ENCODE data around the gene ELF1. TPM values are rescaled to one million over a fixed set of nuclear protein-coding genes. Genes with fewer than 3 reads are reported as not detected.

ELF1 gene
- total RNA-seq = 10 to 100 TPM; 61.5 to 96.1 (median 74.1) TPM

DNA sequence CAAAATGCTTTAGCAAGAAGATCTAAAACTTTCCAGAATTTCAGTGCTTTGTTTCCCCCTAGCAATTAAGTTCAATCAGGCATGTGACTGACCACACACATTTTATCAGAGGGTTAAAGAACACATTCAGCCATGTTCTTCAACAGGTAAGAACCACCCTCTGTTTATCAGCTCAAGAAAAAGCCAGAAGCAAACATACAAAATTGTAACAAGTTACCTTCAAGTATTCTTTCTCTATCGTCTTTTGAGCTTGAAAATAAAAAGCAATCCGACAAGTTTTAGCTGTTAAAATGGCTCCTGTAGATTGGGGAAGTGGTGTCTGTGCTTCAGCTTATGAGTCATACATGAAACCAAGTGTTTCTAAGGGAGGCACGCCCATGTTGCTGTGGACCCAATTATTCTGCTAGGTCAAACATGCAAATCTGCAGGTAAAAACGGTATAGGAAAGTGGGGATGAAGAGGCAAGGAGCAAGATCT lies at the start of gene ELF1:
Gene ELF1, minus strand, starts transcription at position 306 of the 477 bp plus-strand sequence. CDS start 37,262 bp downstream, outside the sequence.
- H3K27ac ChIP-seq = peak within 1 kb of the TSS; percentile 49 to 74
- intact Hi-C loops (cut with DNase I; ENCODE audit: low total_unique reads) = no loop called here

DNA sequence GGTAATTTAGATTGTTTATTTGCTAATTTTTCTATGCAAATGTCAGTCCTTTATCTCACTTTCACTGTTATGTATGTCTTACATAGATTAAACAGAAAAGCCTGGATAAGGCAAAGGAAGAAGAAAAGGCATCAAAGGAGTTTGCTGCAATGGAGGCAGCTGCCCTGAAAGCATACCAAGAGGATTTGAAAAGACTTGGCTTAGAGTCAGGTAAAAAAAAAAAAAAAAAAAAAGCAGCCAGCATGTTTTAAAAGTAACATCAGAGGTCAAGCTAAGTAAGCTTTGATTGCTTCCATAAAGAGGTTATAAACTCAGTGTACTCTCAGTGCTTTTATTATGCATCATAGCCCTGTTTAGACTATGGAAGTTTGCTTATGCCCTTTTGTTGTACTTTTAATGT lies 46.0 kb upstream of the ELF1 start:
- H3K4me1 ChIP-seq = peaks cover 0 to 26% of the 10 kb centered on the region in 2 donors
- no peak overlapping the region for H3K4me3 ChIP-seq
- no peaks in the 10 kb centered on the region for H3K36me3 ChIP-seq
- TF ChIP-seq POLR2A (IDR thresholded peaks at IDR 0.05) = no peak
- TF ChIP-seq, protein P1, sequence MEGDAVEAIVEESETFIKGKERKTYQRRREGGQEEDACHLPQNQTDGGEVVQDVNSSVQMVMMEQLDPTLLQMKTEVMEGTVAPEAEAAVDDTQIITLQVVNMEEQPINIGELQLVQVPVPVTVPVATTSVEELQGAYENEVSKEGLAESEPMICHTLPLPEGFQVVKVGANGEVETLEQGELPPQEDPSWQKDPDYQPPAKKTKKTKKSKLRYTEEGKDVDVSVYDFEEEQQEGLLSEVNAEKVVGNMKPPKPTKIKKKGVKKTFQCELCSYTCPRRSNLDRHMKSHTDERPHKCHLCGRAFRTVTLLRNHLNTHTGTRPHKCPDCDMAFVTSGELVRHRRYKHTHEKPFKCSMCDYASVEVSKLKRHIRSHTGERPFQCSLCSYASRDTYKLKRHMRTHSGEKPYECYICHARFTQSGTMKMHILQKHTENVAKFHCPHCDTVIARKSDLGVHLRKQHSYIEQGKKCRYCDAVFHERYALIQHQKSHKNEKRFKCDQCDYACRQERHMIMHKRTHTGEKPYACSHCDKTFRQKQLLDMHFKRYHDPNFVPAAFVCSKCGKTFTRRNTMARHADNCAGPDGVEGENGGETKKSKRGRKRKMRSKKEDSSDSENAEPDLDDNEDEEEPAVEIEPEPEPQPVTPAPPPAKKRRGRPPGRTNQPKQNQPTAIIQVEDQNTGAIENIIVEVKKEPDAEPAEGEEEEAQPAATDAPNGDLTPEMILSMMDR (IDR thresholded peaks at IDR 0.05) = no peak
- peak overlapping the region; percentile 99 to 100 for H3K27ac ChIP-seq
- H3K27me3 ChIP-seq = no peaks in the 10 kb centered on the region
- H3K9me3 ChIP-seq = no peaks in the 10 kb centered on the region
- no peak for DNase-seq
- intact Hi-C loops (cut with DNase I; ENCODE audit: low total_unique reads) = loop anchor here (10.0 kb wide), 1 partner anchor 140 kb away; no protein-coding TSS in a partner anchor

More for the DNA sequence above, at the start of gene ELF1:
- Histone ChIP-seq H3K4me1 (no peaks in the 10 kb centered on the region), H3K27me3 (no peaks in the 10 kb centered on the region), H3K9me3 (no peaks in the 10 kb centered on the region), H3K4me3 (peak within 1 kb of the TSS in 1 of 2 donors; percentile 25), H3K36me3 (no peaks in the 10 kb centered on the region)
- DNase-seq = peak in 1 of 2 donors; percentile 36
- TF ChIP-seq POLR2A (IDR thresholded peaks at IDR 0.05) = no peak
- TF ChIP-seq, protein P1 (IDR thresholded peaks at IDR 0.05) = no peak

DNA sequence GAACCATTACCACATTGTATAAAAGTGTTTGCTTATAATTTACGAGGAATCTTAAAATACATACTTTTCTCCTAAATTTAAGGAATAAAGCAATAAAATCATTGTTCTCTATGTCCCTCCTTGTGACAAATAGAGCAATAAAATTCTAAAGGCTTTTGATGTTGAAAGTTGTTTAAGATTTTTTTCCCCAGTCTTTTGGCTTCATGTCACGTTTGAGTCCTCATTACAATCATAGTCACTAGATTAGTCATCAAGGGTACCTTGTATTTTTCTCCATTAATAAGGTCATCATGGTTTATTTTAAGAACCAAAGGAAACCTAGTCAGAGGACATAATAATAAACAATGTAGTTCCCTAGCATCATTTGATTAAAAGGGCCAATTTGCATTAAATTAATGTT lies 45.4 kb upstream of the ELF1 start:
- Histone ChIP-seq H3K4me1 (peaks cover 0 to 26% of the 10 kb centered on the region in 2 donors), H3K36me3 (no peaks in the 10 kb centered on the region), H3K27ac (peak overlapping the region; percentile 99 to 100), H3K4me3 (no peak overlapping the region), H3K9me3 (no peaks in the 10 kb centered on the region), H3K27me3 (no peaks in the 10 kb centered on the region)
- no peak for DNase-seq
- intact Hi-C loops (cut with DNase I; ENCODE audit: low total_unique reads) = loop anchor here (10.0 kb wide), 1 partner anchor 140 kb away; no protein-coding TSS in a partner anchor
- no peak for TF ChIP-seq POLR2A (IDR thresholded peaks at IDR 0.05)
- TF ChIP-seq, protein P1 (IDR thresholded peaks at IDR 0.05) = no peak

DNA sequence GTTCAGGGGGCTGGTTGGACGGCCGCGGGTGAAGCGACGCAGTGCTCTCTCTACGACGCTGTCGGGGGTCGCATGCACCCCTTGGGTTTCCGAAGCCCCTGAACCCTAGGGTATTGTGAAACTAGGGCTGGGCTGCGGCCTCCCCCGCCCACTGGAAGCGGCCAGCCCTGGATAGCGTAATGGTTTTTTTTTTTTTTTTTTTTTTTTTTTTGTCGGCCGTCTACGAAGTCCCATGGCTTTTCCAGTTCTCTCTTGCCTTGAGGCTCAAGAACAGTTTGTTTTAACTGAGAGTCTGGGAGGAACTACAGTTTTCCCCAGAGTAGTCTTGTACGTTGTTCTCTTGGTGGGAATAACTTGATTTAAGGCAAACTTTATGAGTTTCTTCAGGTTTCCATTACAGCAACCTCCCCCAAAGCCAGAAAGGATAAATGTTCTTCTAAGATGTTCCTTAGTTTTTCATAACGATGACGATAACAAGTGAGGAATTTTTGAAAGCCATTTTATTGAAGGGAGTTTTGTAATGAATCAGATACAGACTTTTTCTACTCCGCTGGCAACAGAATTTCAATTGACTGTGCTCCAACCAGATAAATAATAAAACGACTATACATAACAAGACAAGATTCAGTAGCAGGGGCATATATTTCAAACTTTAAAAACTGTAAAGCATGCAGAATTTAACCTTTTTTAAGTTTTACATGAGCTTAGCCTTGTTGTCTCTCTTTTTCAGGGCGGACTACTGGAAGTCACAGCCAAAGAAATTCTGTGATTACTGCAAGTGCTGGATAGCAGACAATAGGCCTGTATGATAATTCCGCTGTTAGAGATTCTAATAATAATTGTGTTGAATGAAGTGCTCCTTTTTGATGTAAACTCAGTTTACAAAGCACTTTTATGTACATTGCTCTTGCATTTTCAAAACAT lies 43.1 kb upstream of the ELF1 start:
- Histone ChIP-seq H3K4me3 (peak overlapping the region; percentile 84 to 98), H3K36me3 (no peaks in the 10 kb centered on the region), H3K27me3 (no peaks in the 10 kb centered on the region), H3K9me3 (no peaks in the 10 kb centered on the region), H3K4me1 (peaks cover 0 to 28% of the 10 kb centered on the region in 2 donors), H3K27ac (peak overlapping the region; percentile 99 to 100)
- intact Hi-C loops (cut with DNase I; ENCODE audit: low total_unique reads) = loop anchor here (10.0 kb wide), 1 partner anchor 137 kb away; no protein-coding TSS in a partner anchor
- no peak for DNase-seq
- no peak for TF ChIP-seq POLR2A (IDR thresholded peaks at IDR 0.05)
- TF ChIP-seq, protein P1 (IDR thresholded peaks at IDR 0.05) = no peak

Measured in uterus (tissue), 4 donors.